Fibroblast of villous mesenchyme (primary cell): Measurements from ENCODE around the gene CRIP1. TPM values are rescaled to one million over a fixed set of nuclear protein-coding genes. Genes with fewer than 3 reads are reported as not detected.
A peak's percentile ranks its signal among the peaks of the same experiment; 100 is the strongest.

Source experiments
- DNase-seq: peaks from one replicate; pipeline ENCODE4 v3.0.0-alpha.2; 2010; ENCODE audit warnings: low read depth
- H3K4me3 ChIP-seq: 2 replicates; pipeline ENCODE4 v1.5.1; 2011; ENCODE audit warnings: low read depth, mild to moderate bottlenecking, low read length
- total RNA-seq: library from RNA; depleted of rRNA; stranded (reverse); fragments of >200 nt; gene quantifications from 2 replicates; pipeline ENCODE4 v1.2.3, GENCODE V29; 2012
- TF ChIP-seq, protein P1 (sequence below): IDR thresholded peaks from 2 replicates; pipeline ENCODE4 v1.5.1; 2012; ENCODE audit warnings: low read depth, mild to moderate bottlenecking, low read length; ENCODE audit not compliant: insufficient read depth

Gene CRIP1
- total RNA-seq, 1 donor = 1.3 TPM

GRCh38 chr14:105529569-105530284 is 43.0 kb downstream of the CRIP1 start:
- DNase-seq = no peak
- TF ChIP-seq, protein P1, sequence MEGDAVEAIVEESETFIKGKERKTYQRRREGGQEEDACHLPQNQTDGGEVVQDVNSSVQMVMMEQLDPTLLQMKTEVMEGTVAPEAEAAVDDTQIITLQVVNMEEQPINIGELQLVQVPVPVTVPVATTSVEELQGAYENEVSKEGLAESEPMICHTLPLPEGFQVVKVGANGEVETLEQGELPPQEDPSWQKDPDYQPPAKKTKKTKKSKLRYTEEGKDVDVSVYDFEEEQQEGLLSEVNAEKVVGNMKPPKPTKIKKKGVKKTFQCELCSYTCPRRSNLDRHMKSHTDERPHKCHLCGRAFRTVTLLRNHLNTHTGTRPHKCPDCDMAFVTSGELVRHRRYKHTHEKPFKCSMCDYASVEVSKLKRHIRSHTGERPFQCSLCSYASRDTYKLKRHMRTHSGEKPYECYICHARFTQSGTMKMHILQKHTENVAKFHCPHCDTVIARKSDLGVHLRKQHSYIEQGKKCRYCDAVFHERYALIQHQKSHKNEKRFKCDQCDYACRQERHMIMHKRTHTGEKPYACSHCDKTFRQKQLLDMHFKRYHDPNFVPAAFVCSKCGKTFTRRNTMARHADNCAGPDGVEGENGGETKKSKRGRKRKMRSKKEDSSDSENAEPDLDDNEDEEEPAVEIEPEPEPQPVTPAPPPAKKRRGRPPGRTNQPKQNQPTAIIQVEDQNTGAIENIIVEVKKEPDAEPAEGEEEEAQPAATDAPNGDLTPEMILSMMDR = no peak
- no peak overlapping the region for H3K4me3 ChIP-seq

DNA sequence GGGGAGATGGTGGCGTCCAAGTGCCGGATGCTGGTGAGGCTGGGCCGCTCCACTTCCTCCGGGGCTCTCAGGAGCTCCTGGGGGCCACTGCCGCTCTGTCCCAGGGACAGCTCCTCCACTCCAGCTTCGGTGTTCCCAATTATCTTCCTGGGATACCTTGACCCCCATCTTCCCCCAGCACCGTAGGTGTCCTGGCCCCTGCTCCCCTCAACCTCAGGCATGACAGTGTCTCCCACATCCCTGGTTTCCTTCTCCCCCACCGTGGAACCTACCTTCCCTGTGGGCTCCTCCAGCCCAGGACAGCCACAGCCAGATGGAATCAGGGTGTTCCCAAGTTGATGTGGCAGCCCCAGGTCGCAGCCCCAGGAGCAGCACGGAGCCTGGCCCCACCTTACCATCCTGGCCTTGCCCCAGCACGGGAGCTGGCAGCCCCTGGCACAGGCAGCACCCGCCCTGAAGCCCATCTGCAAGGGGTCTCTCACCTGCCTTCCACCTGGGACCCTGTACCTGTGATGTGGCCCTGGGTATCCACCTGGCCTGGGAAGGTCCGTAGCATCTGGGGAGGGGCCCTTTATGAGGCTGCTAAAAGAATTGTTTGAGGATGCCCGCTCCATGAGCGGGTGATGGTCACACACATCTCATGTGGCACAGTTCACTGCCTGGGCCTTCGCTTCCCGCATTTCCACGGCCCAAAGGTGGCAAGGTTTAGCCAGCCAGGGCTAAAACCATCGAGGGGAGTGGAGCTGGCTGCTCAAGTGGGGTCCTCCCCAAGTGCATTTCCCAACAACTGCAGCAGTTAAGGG is 43.8 kb downstream of the CRIP1 start:
- no peak for DNase-seq
- TF ChIP-seq, protein P1 = no peak

DNA sequence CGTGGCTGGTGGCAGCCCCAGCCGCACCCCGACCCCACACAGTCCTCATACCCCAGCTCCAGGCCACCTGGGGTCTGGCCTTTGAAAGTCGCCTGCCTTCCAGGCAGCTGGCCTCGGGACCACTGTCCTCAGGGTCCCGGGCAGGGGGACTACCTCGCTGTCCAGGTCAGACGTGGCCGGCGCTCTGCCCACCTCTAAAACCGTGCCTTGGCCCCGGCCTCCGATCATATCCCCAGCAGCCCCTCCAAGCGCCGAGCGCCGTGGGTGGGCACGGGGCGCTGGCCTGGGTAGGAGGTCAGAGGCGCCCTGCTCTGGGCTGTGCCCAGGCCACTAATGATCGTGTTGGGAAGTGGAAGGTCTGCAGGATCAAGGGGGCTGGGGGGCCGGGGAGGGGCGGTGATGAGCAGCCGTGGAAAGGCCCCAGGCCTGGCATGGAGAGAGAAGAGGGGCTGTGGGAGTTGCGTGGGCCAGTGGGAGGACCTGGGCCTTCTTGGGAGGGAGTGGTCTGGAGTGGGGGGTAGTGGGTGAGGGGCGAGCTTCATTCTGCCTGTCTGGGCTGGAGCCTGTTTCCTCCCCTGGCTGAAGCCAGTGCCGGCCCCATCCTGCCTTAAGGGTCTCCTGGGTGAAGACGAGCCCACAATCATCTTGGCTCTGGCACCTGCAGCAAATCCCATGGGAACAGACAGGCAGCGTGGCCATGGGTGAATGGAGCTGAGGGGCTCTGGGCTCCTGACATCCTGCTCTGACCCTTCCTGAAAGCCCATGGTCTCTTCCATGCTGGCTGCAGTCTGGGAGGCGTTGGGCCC is 44.6 kb downstream of the CRIP1 start:
- TF ChIP-seq, protein P1 = no peak
- no peak for DNase-seq
- H3K4me3 ChIP-seq = no peak overlapping the region

More for the DNA sequence above, 43.8 kb downstream of the CRIP1 start:
- H3K4me3 ChIP-seq = no peak overlapping the region

GRCh38 chr14:105531894-105532623 is 45.4 kb downstream of the CRIP1 start:
- no peak overlapping the region for H3K4me3 ChIP-seq
- TF ChIP-seq, protein P1 = no peak
- DNase-seq = no peak

- no peak for DNase-seq
- H3K4me3 ChIP-seq = no peak overlapping the region
- TF ChIP-seq, protein P1 = peak; percentile 50
Measured at GRCh38 chr14:105532735-105533141, 46.1 kb downstream of the CRIP1 start.

- TF ChIP-seq, protein P1 = no peak
- H3K4me3 ChIP-seq = no peak overlapping the region
- no peak for DNase-seq
Measured at GRCh38 chr14:105533391-105533790, 46.7 kb downstream of the CRIP1 start.
